Right forelimb (tissue), 1 donor: ENCODE data around the gene IGFLR1.

ENCODE experiments used
- DNase-seq: peaks from one replicate; pipeline ENCODE4 v3.0.0-alpha.2; 2018

Gene IGFLR1

DNA sequence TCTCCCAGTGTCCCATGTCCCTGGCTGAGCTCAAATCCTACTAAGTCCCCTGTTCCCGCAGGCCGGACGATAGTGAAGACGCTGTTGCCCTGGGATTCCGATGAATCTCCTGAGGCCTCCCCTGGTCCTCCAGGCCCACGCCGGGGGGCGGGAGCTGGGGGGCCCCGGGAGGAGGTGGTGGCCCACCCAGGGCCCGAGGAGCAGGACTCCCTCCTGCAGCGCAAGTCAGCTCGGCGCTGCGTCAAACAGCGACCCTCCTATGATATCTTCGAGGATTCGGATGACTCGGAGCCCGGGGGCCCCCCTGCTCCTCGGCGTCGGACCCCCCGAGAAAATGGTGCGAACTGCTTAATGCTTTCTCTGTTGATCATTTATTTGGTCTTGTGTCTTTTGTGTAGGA is 18.6 kb downstream of the IGFLR1 start:
- no peak for DNase-seq

DNA sequence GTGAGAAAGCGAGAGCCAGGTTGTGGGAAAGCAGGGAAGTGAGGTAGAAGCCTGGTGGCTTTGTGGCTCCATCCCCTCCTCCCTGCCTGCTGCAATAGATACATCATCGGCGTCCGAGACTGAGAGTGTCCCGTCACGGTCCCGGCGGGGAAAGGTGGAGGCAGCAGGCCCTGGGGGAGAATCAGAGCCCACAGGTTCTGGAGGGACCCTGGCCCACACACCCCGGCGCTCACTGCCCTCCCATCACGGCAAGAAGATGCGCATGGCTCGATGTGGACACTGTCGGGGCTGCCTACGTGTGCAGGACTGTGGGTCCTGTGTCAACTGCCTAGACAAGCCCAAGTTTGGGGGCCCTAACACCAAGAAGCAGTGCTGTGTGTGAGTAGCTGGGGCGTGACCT is 19.4 kb downstream of the IGFLR1 start:
- no peak for DNase-seq

DNA sequence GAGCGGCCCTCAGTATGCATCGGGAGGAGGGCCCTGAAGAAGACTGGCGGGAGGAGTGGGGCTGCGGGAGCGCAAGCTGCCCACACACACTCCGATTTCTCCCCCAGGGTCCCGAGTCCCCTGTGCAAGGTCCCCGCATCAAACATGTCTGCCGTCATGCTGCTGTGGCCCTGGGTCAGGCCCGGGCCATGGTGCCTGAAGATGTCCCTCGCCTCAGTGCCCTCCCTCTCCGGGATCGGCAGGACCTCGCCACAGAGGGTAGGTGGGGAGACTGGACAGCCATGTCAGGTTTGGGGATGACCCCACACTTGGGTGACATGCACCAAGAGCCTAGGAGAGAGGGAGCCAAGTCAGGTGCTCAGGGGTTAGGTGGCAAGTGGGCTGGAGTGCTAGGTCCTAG is 19.8 kb downstream of the IGFLR1 start:
- DNase-seq, result no peak

DNA sequence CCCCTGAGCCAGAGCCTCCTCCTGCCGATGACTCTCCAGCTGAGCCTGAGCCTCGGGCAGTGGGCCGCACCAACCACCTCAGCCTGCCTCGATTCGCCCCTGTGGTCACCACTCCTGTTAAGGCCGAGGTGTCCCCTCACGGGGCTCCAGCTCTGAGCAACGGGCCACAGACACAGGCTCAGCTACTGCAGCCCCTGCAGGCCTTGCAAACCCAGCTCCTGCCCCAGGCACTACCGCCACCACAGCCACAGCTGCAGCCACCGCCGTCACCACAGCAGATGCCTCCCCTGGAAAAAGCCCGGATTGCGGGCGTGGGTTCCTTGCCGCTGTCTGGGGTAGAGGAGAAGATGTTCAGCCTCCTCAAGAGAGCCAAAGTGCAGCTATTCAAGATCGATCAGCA is 20.9 kb downstream of the IGFLR1 start:
- no peak for DNase-seq

DNA sequence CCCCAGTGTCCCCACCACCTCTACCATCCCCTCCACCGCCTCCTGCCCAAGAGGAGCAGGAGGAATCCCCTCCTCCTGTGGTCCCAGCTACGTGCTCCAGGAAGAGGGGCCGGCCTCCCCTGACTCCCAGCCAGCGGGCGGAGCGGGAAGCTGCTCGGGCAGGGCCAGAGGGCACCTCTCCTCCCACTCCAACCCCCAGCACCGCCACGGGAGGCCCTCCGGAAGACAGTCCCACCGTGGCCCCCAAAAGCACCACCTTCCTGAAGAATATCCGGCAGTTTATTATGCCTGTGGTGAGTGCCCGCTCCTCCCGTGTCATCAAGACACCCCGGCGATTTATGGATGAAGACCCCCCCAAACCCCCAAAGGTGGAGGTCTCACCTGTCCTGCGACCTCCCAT is 21.6 kb downstream of the IGFLR1 start:
- DNase-seq, result no peak

DNA sequence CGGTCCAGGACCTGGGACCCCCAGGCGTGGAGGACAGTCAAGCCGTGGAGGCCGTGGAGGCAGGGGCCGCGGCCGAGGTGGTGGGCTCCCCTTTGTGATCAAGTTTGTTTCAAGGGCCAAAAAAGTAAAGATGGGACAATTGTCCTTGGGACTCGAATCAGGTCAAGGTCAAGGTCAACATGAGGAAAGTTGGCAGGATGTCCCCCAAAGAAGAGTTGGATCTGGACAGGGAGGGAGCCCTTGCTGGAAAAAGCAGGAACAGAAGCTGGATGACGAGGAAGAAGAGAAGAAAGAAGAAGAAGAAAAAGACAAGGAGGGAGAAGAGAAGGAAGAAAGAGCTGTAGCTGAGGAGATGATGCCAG is 22.1 kb downstream of the IGFLR1 start:
- no peak for DNase-seq

DNA sequence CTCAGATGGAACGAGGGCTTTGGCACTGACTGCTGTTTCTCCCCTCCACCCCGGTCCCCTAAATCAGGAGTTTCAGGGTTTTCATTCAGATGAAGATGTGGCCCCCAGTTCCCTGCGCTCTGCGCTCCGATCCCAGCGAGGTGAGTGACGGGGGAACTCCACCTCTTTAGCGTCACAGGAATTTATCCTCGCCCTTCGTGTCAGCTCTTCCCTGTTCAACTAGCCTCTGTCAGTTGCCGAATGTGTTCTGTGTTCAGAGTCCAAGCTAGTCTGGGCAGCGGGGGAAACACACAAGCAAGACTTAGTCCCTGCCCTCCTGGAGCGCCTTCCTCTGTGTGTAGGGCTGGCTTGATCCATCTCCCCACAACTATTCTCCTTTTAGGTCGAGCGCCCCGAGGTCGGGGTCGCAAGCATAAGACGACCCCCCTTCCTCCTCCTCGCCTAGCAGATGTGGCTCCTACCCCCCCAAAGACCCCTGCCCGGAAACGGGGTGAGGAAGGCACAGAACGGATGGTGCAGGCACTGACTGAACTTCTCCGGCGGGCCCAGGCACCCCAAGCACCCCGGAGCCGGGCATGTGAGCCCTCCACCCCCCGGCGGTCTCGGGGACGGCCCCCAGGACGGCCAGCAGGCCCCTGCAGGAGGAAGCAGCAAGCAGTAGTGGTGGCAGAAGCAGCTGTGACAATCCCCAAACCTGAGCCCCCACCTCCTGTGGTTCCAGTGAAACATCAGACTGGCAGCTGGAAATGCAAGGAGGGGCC is 22.7 kb downstream of the IGFLR1 start:
- DNase-seq, result peak; percentile 38

DNA sequence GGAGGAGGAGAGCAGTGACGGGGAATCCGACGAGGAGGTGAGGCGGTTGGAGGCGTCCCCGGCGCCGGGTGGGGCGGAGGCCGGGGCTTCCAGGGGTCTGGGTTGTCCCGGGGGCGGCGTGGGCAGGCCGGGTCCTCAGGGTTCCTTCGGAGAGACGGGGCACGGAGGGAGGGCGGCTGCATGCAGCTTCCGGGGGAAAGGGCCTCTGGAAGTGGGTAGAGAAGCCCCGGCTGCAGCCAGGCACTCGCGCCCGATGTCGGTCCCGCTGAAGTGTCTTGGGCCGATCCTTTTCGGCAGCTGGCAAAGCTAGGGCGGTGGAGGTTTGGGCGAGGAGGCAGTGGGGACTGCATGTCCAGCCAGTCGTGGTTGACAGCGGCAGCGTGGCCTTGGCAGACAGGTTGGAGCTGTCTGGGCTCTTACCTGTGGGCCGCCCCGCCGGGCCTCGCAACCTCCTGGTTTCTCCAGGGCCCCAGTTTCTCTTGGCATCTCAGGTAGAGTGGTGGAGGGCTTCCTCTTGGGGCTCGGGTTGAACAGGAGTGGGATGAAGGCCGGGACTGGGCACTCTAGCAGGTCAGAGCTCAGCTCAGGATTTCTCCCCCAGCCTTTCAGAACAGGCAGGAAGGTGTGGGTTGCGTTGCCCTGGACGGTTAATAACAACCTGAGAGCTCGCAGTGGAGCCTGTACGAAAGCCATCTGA is 23.8 kb downstream of the IGFLR1 start:
- DNase-seq, result peak; percentile 61

DNA sequence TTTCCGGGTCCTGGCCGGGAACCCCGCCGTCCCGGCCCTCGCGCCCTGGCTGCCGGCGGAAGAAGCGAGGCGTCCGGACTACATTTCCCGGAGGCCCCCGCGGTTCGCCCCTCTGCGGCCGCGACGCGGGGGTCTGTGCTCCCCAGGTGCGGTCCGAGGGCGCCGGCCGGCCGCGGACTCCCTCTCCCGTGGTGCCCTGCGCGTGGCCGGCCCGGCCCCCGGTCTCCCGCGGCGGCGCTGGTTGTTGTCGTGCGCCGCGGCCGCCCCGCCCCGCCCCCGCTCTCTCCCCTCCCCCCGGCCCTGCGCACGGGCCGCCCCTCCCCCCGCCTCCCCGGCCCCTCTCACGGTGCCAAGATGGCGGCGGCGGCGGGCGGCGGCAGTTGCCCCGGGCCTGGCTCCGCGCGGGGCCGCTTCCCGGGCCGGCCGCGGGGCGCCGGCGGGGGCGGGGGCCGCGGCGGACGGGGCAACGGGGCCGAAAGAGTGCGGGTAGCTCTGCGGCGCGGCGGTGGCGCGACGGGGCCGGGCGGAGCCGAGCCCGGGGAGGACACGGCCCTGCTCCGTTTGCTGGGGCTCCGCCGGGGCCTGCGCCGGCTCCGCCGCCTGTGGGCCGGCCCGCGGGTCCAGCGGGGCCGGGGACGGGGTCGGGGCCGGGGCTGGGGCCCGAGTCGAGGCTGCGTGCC is 24.4 kb downstream of the IGFLR1 start, which contains the start of gene KMT2B:
Gene KMT2B, plus strand, starts transcription at position 339 of the 680 bp plus-strand sequence. Its CDS starts 16 bp downstream, at position 355.
- peak; percentile 97 for DNase-seq

DNA sequence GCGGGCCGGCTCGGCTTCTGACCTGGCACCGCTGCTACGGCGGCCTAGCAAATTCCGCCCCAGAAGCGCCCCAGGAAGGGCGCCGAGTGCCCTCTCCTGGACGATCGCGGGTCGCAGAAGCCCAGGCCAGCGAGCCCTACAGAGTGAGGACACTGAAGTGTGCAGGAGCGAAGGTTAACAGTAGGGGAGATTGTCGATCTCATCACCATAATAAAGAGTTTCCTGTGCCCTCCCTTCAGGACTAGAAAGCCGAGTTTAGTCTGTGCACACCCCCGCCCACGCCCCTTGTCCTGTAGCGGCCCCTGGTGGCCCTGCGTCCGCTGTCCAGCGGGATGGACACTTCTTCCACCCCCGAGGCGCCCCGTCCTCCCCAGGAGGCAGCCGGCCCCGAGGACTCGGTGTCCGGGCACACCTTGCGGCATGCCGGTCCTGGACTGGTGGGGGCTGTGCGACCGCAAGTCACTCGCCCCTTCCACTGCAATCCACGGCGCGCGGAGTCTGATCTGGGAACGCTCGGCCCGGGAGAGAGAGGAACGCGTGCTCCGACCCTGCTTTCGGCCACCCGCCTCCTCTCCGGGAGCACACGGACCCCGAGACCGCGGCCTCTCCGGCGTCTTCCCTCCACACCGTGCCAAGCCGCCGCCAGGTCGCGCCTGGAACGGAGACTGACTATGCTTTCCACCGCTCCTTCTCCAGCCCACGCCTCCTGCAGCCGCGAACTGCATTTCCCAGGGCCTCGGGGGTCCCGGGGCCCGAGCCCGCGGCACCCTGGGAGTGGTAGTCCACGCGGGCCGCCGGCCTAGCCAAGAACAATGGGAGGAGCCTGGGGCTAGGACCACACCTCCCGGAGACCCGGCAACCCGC is 25.2 kb downstream of the IGFLR1 start:
- peak; percentile 90 for DNase-seq

DNA sequence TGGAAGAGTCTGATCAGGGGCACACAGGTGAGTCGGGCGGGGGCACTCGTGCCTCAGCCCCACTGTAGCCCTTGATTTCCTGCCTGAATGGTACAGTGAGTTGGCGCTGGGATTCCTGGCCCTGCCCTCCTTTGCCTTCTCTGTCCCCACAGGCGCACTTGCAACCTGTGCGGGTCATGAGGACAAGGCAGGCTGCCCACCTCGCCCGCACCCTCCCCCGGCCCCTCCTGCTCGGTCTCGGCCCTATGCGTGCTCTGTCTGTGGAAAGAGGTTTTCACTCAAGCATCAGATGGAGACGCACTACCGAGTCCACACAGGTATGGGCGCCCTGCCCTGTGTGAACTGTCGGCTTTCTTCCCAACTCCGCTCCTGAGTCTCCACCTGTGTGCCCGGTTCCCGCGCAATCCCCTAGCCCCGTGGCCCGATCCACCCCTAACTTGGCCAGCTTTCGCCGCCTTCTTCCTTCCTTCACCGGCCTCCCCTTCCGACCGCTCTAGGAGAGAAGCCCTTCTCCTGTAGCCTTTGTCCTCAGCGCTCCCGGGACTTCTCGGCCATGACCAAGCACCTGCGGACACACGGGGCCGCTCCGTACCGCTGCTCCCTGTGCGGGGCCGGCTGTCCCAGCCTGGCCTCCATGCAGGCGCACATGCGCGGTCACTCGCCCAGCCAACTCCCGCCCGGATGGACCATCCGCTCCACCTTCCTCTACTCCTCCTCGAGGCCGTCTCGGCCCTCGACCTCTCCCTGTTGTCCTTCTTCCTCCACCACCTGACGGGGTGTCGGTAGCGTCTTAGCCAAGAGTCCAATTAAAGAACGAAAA is 26.1 kb downstream of the IGFLR1 start:
- DNase-seq, result peak; percentile 78

DNA sequence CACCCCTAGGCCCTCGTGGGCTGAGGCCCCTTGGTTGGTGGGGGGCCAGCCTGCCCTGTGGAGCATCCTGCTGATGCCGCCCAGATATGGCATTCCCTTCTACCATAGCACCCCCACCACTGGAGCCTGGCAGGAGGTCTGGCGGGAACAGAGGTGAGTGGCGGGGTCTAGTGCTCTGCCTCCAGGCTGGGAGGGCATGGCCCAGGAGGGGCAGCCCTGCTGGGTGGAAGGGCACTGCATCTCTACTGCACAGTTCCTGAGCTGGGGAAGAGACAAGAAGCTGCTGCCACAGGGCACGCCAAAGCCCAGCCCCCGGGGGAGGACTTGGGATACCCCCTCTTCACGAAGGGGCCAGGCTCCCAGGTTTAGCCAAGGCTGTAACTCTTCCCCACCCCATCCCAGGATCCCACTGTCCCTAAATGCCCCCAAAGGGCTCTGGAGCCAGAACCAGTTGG is 26.9 kb downstream of the IGFLR1 start:
- no peak for DNase-seq

DNA sequence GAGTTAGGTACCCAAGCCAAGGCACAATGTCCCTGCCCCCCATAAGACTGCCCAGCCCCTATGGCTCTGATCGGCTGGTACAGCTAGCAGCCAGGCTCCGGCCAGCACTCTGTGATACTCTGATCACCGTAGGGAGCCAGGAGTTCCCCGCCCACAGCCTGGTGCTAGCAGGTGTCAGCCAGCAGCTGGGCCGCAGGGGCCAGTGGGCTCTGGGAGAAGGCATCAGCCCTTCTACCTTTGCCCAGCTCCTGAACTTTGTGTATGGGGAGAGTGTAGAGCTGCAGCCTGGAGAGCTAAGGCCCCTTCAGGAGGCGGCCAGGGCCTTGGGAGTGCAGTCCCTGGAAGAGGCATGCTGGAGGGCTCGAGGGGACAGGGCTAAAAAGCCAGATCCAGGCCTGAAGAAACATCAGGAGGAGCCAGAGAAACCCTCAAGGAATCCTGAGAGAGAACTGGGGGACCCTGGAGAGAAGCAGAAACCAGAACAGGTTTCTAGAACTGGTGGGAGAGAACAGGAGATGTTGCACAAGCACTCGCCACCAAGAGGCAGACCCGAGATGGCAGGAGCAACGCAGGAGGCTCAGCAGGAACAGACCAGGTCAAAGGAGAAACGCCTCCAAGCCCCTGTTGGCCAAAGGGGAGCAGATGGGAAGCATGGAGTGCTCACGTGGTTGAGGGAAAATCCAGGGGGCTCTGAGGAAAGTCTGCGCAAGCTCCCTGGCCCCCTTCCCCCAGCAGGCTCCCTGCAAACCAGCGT is 27.5 kb downstream of the IGFLR1 start:
- no peak for DNase-seq

DNA sequence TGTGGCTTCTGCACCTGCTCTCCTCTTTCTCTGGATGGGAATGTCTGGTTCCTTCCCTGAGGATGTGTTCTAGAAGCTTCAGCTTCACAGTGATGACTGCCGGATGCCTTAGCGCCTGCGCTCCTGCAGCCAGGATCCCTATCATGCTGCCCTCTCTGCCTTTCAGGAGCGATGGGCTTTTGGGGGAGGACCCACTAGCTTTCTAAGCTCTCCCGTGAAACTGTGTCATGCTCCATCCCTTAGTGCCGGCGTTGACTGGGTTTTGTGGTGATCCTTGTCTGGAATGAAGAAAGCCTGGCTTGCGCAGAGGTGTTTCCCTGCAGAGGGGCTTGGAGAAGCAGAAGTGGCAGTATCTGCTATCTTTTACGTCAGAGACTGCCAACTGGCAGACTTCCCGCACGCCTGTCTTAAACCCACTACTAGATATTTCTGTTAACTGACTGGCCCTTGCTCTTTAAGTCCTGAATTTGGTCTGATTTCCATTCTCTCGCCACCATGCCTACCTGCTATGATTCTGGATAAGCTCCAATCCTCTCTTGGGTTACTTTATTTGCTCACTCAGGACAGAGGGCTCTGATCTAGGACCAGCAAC is 28.3 kb downstream of the IGFLR1 start:
- no peak for DNase-seq

DNA sequence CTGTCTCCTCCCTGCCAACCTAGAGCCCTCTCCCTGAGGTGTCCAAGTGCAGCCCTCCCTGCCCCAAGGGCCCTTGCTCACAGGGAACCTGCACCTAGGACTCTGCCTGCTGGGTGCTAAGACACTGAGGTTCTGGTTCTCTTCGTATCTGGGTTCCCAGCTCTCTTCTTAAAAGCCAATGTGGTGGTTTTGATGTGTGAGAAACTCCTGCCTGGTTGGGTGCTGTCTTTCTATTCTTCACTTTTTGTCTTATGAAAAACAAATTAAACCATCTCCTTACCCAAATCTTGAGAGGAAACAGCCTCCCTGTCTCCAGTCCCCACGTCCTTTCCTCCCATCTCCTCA is 28.8 kb downstream of the IGFLR1 start:
- no peak for DNase-seq

DNA sequence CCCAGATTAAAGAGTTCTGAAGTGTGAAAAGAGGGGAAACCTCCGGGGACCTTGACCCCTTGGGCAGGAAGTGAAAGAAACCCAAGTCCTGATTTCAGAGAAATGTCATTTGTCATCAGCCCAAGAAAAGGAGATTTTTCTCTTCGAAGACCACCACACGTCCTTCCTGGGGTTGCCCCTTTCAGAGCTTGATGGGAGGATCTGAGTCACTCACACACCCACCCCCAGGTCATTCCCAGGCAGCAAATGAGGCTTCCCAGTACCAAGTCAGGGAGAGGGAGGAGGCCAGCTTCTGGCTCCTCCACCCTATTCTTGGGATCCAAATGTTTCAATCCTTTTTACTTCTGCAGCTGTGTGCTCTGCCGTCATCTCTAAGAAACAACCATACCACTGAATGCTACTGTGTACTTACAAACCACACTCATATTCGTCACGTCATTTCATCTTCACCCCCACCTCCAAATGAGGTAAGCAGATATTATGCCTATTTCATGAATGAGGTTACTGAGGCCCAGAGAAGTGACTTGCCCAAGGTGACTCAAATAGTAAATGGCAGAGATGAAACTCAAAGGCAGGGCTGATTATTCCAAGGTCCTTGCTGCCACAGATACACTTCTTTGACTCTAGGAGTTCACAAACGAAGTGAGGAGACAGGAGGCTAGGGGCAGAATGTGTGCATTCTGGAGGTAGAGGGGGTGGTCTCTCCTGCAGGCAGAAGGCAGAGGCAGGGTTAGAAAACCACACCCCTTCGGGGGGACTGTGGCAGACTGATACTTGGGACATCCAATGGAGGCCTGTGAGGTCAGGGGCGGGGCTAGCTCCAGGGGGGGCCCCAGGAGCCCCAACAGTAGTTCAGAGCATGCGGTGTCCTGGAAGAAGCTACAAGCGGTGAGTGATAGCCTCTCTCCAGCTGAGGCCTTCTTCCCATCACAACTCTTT is 29.4 kb downstream of the IGFLR1 start:
- no peak for DNase-seq

DNA sequence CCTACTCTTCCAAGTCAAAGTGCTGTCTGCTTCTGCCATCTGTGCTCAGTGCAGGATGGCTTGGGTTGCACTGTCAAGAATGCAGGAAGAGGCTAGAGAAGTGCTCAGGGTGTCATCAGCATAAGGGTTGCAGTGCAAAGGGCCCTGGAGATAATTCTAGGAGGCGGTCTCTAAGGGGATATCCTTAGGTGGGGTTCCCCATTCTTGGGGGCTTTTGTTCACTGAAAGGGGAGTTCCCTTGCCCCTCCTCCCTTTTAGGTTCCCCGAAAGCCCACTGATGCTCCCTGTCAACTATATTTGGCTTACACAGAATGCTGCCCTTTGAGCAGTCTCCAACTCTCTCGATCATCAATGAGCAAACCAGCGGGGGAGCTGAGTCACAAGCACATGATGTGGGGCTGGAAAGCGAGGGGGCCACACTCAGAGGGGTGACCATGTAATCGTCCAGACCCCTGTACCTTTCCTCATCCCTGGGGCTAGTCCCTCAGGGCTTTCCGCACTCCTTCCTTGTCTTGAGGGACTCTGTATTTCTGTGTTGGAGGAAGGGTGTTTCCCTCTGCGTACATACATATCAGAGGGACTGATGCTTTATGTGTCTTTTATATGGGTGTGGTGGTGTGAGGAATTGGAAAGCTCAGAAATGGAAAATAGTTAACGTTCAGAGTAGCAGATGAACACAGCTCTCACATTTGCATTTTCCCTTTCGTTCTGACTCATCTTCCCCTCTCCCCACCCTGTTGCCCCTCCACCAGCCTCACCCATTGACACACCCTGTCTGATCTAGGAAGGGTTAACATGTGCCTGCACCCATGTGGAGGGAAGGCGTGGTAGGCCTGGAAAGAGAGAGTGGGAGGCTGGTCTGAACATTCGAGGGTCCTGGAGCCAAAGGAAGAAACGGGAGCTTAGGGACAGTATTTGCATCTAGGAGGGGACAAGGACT is 31.2 kb downstream of the IGFLR1 start:
- no peak for DNase-seq

DNA sequence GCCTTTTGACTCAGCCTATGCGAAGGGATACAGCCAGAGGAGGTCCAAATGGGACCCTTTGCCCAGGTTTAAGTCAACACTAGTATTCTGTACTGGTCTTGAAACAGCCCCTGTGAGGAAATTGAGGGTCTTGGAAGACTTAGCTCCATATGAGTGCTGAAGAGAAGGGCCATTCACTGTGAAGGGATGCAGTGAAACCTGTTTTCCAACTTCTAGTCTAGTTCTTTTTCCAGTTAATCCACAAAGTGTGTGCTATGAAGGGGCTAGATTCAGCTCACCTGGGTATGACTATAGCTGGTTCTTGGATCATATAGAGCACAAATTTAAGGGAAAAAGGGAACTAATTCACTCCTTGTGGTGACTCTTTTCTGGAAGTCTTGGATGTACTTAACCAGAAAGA is 33.9 kb downstream of the IGFLR1 start:
- DNase-seq, result no peak

DNA sequence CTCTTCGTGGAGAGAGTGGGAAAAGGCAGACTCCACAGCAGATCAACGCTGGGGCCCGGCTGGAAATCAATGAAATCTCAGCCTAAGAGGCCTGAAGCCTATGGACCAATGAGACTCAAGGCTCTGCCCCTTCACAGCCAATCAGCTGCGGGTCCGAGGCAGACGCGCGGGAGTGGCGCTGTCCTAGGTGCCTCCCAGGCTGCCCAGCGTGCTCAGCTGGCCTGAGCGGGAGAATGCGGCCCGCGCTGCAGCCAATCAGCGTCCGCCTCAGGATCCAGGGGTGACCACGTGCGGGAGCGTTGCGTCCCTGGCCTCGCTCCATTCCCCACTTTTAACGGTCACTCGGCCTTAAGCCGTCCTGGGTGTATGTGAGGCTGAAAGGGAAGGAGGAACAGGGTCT is 38.0 kb downstream of the IGFLR1 start, which contains the start of gene ZBTB32:
Gene ZBTB32, plus strand, starts transcription at position 341 of the 400 bp plus-strand sequence. CDS start 10,069 bp downstream, outside the sequence.
- DNase-seq, result no peak
